ENCODE results near the gene AKT3. TPM values are rescaled to one million over a fixed set of nuclear protein-coding genes. Genes with fewer than 3 reads are reported as not detected.

Gene AKT3
- total RNA-seq, 2 donors from 2014 or later: 46.0 to 85.8 TPM

DNA sequence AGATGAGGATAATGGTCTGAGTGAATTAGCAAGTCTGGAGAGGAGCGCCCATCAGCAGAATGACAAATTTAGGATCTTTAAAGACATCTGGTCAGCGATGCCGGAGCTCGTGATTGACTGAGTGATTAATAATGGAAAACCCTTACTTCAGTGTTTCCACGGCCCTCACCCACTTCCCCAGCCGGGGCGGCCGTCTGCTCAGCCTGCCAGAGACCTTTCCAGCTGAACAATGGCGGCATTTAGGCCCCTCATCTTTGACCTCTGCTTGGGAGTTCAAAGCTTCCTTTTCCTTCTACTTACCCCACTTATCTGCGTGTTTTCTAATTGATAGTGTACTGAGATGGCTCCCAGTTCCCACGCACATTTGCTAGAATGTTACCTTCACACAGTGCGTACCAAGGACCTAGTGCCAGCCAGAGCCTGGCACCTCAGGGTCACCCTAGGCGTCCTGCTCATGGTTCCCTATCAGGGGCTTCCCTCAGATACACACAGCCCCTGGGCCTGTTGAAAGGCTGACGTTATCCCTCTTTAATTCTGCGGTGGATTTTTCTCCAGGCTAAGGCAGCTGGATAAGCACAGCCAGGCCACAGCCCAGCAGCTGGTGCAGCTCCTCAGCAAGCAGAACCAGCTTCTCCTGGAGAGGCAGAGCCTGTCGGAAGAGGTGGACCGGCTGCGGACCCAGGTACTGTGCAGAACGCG lies 361.4 kb downstream of the AKT3 start:
- DNase-seq (ENCODE audit: low spot score) (no peak), ATAC-seq (ENCODE audit: insufficient number of reproducible peaks, low FRiP score, low read depth) (no peak)
- Histone ChIP-seq H3K27ac (no peak overlapping the region), H3K27me3 (replicated peaks; ENCODE audit: insufficient read depth) (no peaks in the 10 kb centered on the region), H3K4me1 (ENCODE audit: control insufficient read depth in 1 of 2, low read depth in 2 of 2) (no peaks in the 10 kb centered on the region), H3K36me3 (no peaks in the 10 kb centered on the region), H3K9me3 (no peaks in the 10 kb centered on the region), H3K4me3 (no peak overlapping the region)
- TF ChIP-seq, protein P1, sequence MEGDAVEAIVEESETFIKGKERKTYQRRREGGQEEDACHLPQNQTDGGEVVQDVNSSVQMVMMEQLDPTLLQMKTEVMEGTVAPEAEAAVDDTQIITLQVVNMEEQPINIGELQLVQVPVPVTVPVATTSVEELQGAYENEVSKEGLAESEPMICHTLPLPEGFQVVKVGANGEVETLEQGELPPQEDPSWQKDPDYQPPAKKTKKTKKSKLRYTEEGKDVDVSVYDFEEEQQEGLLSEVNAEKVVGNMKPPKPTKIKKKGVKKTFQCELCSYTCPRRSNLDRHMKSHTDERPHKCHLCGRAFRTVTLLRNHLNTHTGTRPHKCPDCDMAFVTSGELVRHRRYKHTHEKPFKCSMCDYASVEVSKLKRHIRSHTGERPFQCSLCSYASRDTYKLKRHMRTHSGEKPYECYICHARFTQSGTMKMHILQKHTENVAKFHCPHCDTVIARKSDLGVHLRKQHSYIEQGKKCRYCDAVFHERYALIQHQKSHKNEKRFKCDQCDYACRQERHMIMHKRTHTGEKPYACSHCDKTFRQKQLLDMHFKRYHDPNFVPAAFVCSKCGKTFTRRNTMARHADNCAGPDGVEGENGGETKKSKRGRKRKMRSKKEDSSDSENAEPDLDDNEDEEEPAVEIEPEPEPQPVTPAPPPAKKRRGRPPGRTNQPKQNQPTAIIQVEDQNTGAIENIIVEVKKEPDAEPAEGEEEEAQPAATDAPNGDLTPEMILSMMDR (IDR thresholded peaks at IDR 0.05): no peak

DNA sequence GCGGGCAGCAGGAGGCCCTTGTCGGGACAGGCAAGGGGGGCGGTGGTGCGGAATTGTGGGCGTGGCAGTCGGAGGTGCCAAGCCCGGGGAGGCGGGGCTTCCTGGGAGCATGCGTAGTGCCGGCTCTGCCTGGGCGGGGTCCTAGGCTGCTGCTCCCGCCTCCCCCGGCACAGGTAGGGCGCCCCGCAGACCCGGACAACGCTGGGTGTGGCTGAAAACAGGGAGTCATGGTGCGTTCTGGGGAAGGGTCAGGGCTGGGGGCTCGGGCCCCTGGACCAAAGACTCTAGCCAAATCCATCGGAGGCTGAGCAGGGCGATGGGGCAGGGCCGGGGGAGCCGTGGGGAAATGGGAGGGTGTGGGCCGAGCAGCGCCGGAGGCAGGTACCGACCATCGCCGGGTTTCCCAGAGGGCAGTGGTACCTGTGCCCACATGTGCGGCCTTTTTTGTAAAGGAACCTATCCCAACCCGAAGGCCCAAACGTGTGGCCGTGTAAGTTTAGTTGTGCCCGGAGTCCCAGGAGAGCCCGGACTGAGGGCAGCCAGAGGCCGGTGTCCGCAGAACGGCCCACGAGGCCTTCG lies 362.3 kb downstream of the AKT3 start:
- TF ChIP-seq, protein P1 (IDR thresholded peaks at IDR 0.05): no peak
- Histone ChIP-seq H3K27me3 (replicated peaks; ENCODE audit: insufficient read depth) (no peaks in the 10 kb centered on the region), H3K27ac (no peak overlapping the region), H3K4me1 (ENCODE audit: control insufficient read depth in 1 of 2, low read depth in 2 of 2) (peaks cover under 1 to 8% of the 10 kb centered on the region in 2 donors), H3K36me3 (no peaks in the 10 kb centered on the region), H3K9me3 (no peaks in the 10 kb centered on the region), H3K4me3 (peak overlapping the region; percentile 28)
- DNase-seq (ENCODE audit: low spot score): no peak
- ATAC-seq (ENCODE audit: insufficient number of reproducible peaks, low FRiP score, low read depth): no peak

DNA sequence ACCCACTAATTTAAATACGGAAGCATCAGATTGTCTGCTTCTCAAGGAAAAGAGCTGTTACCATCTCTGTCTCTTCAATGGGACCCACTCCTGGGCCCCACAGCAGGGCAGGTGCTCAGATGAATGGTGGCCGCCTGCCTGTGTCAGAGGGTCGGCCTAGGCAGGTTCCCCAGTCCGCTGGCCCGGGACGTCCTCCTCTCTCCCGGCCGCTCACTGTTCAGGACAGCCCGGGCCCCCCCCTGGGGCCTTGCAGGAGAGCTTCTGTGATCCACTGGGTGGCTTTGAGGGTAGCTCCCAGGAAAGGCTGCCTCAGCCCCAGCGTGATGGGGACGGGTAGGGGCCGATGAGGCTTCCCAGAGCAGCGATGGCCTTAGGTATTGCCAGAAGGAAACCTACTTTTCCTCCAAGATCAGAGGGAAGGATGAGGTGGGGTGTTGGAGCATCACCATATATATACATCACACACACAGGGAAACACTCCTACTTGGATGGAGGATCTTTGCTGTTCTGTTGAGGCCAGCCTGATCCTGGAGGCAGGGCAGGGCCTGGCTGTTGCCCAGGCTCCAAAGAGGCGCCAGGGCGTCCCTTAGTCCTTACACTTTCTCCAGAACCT lies 362.9 kb downstream of the AKT3 start:
- Histone ChIP-seq H3K27ac (no peak overlapping the region), H3K9me3 (no peaks in the 10 kb centered on the region), H3K36me3 (no peaks in the 10 kb centered on the region), H3K27me3 (replicated peaks; ENCODE audit: insufficient read depth) (no peaks in the 10 kb centered on the region), H3K4me3 (no peak overlapping the region), H3K4me1 (ENCODE audit: control insufficient read depth in 1 of 2, low read depth in 2 of 2) (peaks cover 5 to 14% of the 10 kb centered on the region in 2 donors)
- TF ChIP-seq, protein P1 (IDR thresholded peaks at IDR 0.05): no peak
- ATAC-seq (ENCODE audit: insufficient number of reproducible peaks, low FRiP score, low read depth) (no peak), DNase-seq (ENCODE audit: low spot score) (no peak)

DNA sequence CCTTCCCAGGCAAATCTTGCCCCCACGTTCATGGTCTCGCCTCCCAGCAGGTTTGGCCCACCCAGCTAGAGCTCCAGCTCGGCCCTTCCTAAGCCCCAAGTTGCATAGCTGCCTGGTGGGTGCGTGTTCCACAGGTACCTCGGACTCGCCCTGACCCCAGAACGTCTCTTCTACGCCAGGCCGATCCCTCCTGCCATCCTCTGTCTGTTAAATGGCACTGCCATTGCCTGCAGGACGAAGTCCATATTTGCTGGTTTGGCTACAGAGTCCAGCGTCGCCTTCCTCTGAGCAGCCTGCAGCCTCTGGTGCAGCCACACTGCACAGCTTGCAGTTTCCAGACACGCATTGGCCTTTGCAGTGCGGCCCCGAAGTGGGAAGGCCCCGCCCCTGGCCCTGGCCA lies 366.1 kb downstream of the AKT3 start:
- TF ChIP-seq, protein P1 (IDR thresholded peaks at IDR 0.05): no peak
- no peaks in the 10 kb centered on the region for H3K27me3 ChIP-seq (replicated peaks; ENCODE audit: insufficient read depth)
- no peak for DNase-seq (ENCODE audit: low spot score)
- no peak overlapping the region for H3K27ac ChIP-seq
- no peaks in the 10 kb centered on the region for H3K36me3 ChIP-seq
- H3K4me3 ChIP-seq: no peak overlapping the region
- no peaks in the 10 kb centered on the region for H3K9me3 ChIP-seq
- H3K4me1 ChIP-seq (ENCODE audit: control insufficient read depth in 1 of 2, low read depth in 2 of 2): peaks cover 5 to 15% of the 10 kb centered on the region in 2 donors
- no peak for ATAC-seq (ENCODE audit: insufficient number of reproducible peaks, low FRiP score, low read depth)

DNA sequence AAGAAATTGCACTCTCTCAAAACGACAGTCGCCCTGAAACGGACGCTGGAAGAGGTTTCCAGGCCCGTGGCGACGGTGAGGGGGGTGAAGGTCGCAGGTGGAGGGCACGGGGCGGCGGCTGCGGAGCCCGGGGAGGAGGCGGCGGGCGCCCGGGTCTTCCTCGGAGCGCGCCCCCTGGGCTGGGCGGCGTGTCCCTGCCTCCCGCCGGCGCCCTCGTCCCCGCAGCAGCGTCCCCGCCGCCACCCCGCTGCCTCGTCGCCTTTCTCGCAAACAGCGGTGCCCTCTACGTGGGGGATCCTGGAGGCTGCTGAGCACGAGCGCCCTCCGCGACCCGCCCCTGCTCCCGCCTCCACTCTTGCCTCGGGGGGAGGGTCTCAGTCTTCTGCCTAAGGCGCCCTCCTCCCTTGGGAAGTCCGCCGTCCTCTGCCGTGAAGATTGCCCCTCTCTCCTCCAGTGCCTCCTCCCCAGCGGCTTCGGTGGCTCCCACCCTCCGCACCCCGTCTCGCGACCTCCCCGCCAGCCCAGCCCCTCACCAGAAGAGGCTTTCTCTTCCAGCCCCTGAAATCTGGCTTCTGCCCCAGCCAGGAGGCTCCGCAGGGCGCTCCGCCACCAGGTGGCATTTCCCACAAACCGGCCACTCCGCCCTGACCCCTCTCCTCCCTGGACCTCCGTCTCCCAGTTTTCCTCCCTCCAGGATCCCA lies 366.8 kb downstream of the AKT3 start:
- TF ChIP-seq, protein P1 (IDR thresholded peaks at IDR 0.05): no peak
- no peak overlapping the region for H3K27ac ChIP-seq
- ATAC-seq (ENCODE audit: insufficient number of reproducible peaks, low FRiP score, low read depth): no peak
- H3K4me1 ChIP-seq (ENCODE audit: control insufficient read depth in 1 of 2, low read depth in 2 of 2): peaks cover 5 to 15% of the 10 kb centered on the region in 2 donors
- no peak for DNase-seq (ENCODE audit: low spot score)
- H3K9me3 ChIP-seq: no peaks in the 10 kb centered on the region
- peak overlapping the region; percentile 65 for H3K4me3 ChIP-seq
- H3K27me3 ChIP-seq (replicated peaks; ENCODE audit: insufficient read depth): no peaks in the 10 kb centered on the region
- no peaks in the 10 kb centered on the region for H3K36me3 ChIP-seq

All from thoracic aorta (tissue), 2 donors.